Activated T-cell treated with anti-CD3 and anti-CD28 coated beads, Interleukin-2, amount 50 U/mL, for 72 hours (primary cell): ENCODE data around the gene HOXD9. TPM values are rescaled to one million over a fixed set of nuclear protein-coding genes. Genes with fewer than 3 reads are reported as not detected.

ENCODE experiments used
- ATAC-seq, 2 donors: fragments of 150-1000 bp; cut with Tn5 transposase; replicated peaks in 1 of 2; 2 replicates each; pipeline ENCODE4 v1.10.0; 2021; ENCODE audit warnings: moderate library complexity in 2 of 2, mild to moderate bottlenecking in 1 of 2
- DNase-seq, 2 donors: peaks; one replicate each; pipeline ENCODE4 v3.0.0; 2021 to 2022; ENCODE audit warnings: mixed read lengths in 1 of 2
- H3K27ac Mint-ChIP-seq: one replicate; pipeline ENCODE4 v1.8.0; 2022; ENCODE audit warnings: mild to moderate bottlenecking, moderate library complexity, mixed read lengths
- H3K27me3 Mint-ChIP-seq: one replicate; pipeline ENCODE4 v1.8.0; 2022; ENCODE audit warnings: low read depth, mixed read lengths
- H3K36me3 Mint-ChIP-seq, 2 donors: one replicate each; pipeline ENCODE4 v1.8.0; 2022; ENCODE audit warnings: mixed read lengths in 2 of 2, mild to moderate bottlenecking in 1 of 2; ENCODE audit not compliant: insufficient read depth in 2 of 2
- H3K4me1 Mint-ChIP-seq: one replicate; pipeline ENCODE4 v1.8.0; 2022; ENCODE audit warnings: low read depth, mixed read lengths
- H3K4me3 Mint-ChIP-seq, 2 donors: one replicate each; pipeline ENCODE4 v1.8.0; 2022; ENCODE audit warnings: mild to moderate bottlenecking in 2 of 2, mixed read lengths in 2 of 2, moderate library complexity in 2 of 2
- H3K9me3 Mint-ChIP-seq, 2 donors: one replicate each; pipeline ENCODE4 v1.8.0; 2022; ENCODE audit warnings: mixed read lengths in 2 of 2
- total RNA-seq, 2 donors: library from RNA; stranded (reverse); gene quantifications; one replicate each; pipeline ENCODE4 v1.2.3, GENCODE V29; 2022

Gene HOXD9
- total RNA-seq, 2 donors from 2014 or later = not detected

GRCh38 chr2:176131848-176132158 is 9.3 kb downstream of the HOXD9 start:
- Mint-ChIP-seq H3K4me3 (peak overlapping the region; percentile 67 to 83), H3K9me3 (no peaks in the 10 kb centered on the region), H3K36me3 (peaks cover 1 to 5% of the 10 kb centered on the region in 2 donors), H3K27ac (peak overlapping the region; percentile 74), H3K27me3 (peaks cover 83% of the 10 kb centered on the region), H3K4me1 (peaks cover 55% of the 10 kb centered on the region)
- DNase-seq (no peak), ATAC-seq (no peak)

- no peaks in the 10 kb centered on the region for H3K9me3 Mint-ChIP-seq
- H3K4me3 Mint-ChIP-seq = peak overlapping the region; percentile 67 to 83
- DNase-seq = no peak
- ATAC-seq = no peak
- peaks cover 2 to 5% of the 10 kb centered on the region in 2 donors for H3K36me3 Mint-ChIP-seq
- H3K27me3 Mint-ChIP-seq = peaks cover 83% of the 10 kb centered on the region
- peaks cover 55% of the 10 kb centered on the region for H3K4me1 Mint-ChIP-seq
- H3K27ac Mint-ChIP-seq = peak overlapping the region; percentile 74
Observed at GRCh38 chr2:176132205-176133171, 10.0 kb downstream of the HOXD9 start.

- ATAC-seq (no peak), DNase-seq (no peak)
- no peaks in the 10 kb centered on the region for H3K9me3 Mint-ChIP-seq
- H3K27ac Mint-ChIP-seq = no peak overlapping the region
- H3K4me3 Mint-ChIP-seq = no peak overlapping the region
- peaks cover 3 to 7% of the 10 kb centered on the region in 2 donors for H3K36me3 Mint-ChIP-seq
- H3K27me3 Mint-ChIP-seq = peaks cover 83% of the 10 kb centered on the region
- peaks cover 54% of the 10 kb centered on the region for H3K4me1 Mint-ChIP-seq
Observed at GRCh38 chr2:176133389-176133788, 10.9 kb downstream of the HOXD9 start.

- peak in 1 of 2 donors; percentile 34 for ATAC-seq
- H3K4me1 Mint-ChIP-seq = peaks cover 54% of the 10 kb centered on the region
- no peak overlapping the region for H3K4me3 Mint-ChIP-seq
- no peaks in the 10 kb centered on the region for H3K9me3 Mint-ChIP-seq
- no peak overlapping the region for H3K27ac Mint-ChIP-seq
- peaks cover 83% of the 10 kb centered on the region for H3K27me3 Mint-ChIP-seq
- peaks cover 6 to 11% of the 10 kb centered on the region in 2 donors for H3K36me3 Mint-ChIP-seq
- DNase-seq = no peak
Observed at GRCh38 chr2:176134035-176134434, 11.5 kb downstream of the HOXD9 start.

GRCh38 chr2:176135035-176135440 is 12.5 kb downstream of the HOXD9 start:
- DNase-seq = no peak

GRCh38 chr2:176136374-176137251 is 14.1 kb downstream of the HOXD9 start:
- H3K27ac Mint-ChIP-seq = no peak overlapping the region
- DNase-seq = no peak
- peaks cover 10 to 15% of the 10 kb centered on the region in 2 donors for H3K36me3 Mint-ChIP-seq
- H3K9me3 Mint-ChIP-seq = no peaks in the 10 kb centered on the region
- no peak for ATAC-seq
- peaks cover 84% of the 10 kb centered on the region for H3K27me3 Mint-ChIP-seq
- peaks cover 44% of the 10 kb centered on the region for H3K4me1 Mint-ChIP-seq
- H3K4me3 Mint-ChIP-seq = peak overlapping the region; percentile 45 to 46

More at GRCh38 chr2:176135035-176135440, 12.5 kb downstream of the HOXD9 start:
- H3K36me3 Mint-ChIP-seq = peaks cover 10 to 15% of the 10 kb centered on the region in 2 donors
- no peak overlapping the region for H3K27ac Mint-ChIP-seq
- H3K4me1 Mint-ChIP-seq = peaks cover 55% of the 10 kb centered on the region
- no peaks in the 10 kb centered on the region for H3K9me3 Mint-ChIP-seq
- no peak for ATAC-seq
- H3K27me3 Mint-ChIP-seq = peaks cover 87% of the 10 kb centered on the region
- H3K4me3 Mint-ChIP-seq = peak overlapping the region; percentile 39 to 46

GRCh38 chr2:176137252-176137580 is 14.7 kb downstream of the HOXD9 start:
- H3K9me3 Mint-ChIP-seq = no peaks in the 10 kb centered on the region

GRCh38 chr2:176137906-176138305 is 15.4 kb downstream of the HOXD9 start:
- ATAC-seq (no peak), DNase-seq (no peak)
- Mint-ChIP-seq H3K4me1 (peaks cover 36% of the 10 kb centered on the region), H3K27me3 (peaks cover 84% of the 10 kb centered on the region), H3K27ac (no peak overlapping the region), H3K4me3 (peak overlapping the region in 1 of 2 donors; percentile 35), H3K36me3 (peaks cover 10 to 12% of the 10 kb centered on the region in 2 donors), H3K9me3 (no peaks in the 10 kb centered on the region)

More at GRCh38 chr2:176137252-176137580, 14.7 kb downstream of the HOXD9 start:
- peaks cover 84% of the 10 kb centered on the region for H3K27me3 Mint-ChIP-seq
- H3K4me3 Mint-ChIP-seq = peak overlapping the region; percentile 35 to 42
- peaks cover 10 to 15% of the 10 kb centered on the region in 2 donors for H3K36me3 Mint-ChIP-seq
- no peak for ATAC-seq
- no peak for DNase-seq
- peaks cover 39% of the 10 kb centered on the region for H3K4me1 Mint-ChIP-seq
- H3K27ac Mint-ChIP-seq = peak overlapping the region; percentile 71

GRCh38 chr2:176138526-176138922 is 16.0 kb downstream of the HOXD9 start:
- Mint-ChIP-seq H3K4me3 (peak overlapping the region; percentile 55 to 70), H3K9me3 (no peaks in the 10 kb centered on the region), H3K27ac (no peak overlapping the region), H3K36me3 (peaks cover 10 to 12% of the 10 kb centered on the region in 2 donors), H3K4me1 (peaks cover 36% of the 10 kb centered on the region), H3K27me3 (peaks cover 83% of the 10 kb centered on the region)
- ATAC-seq = no peak
- DNase-seq = no peak

GRCh38 chr2:176138923-176139660 is 16.6 kb downstream of the HOXD9 start:
- peaks cover 77% of the 10 kb centered on the region for H3K27me3 Mint-ChIP-seq
- H3K27ac Mint-ChIP-seq = peak overlapping the region; percentile 61
- DNase-seq (no peak), ATAC-seq (no peak)
- H3K4me1 Mint-ChIP-seq = peaks cover 36% of the 10 kb centered on the region
- peaks cover 10 to 12% of the 10 kb centered on the region in 2 donors for H3K36me3 Mint-ChIP-seq
- no peaks in the 10 kb centered on the region for H3K9me3 Mint-ChIP-seq
- peak overlapping the region; percentile 55 to 70 for H3K4me3 Mint-ChIP-seq

- ATAC-seq = no peak
- no peaks in the 10 kb centered on the region for H3K9me3 Mint-ChIP-seq
- peaks cover 36% of the 10 kb centered on the region for H3K4me1 Mint-ChIP-seq
- no peak overlapping the region for H3K27ac Mint-ChIP-seq
- peaks cover 73% of the 10 kb centered on the region for H3K27me3 Mint-ChIP-seq
- H3K36me3 Mint-ChIP-seq = peaks cover 10 to 12% of the 10 kb centered on the region in 2 donors
- DNase-seq = no peak
- H3K4me3 Mint-ChIP-seq = peak overlapping the region; percentile 9 to 67
Observed at GRCh38 chr2:176139661-176140512, 17.4 kb downstream of the HOXD9 start.
